ENCODE results near the gene GALK2.
A peak's percentile ranks its signal among the peaks of the same experiment; 100 is the strongest.
"Not testable (repeated sequence)": the region's sequence is repeated elsewhere in the genome, so short reads cannot be mapped to it uniquely, and the experiment has no call there.

GALK2 gene

DNA sequence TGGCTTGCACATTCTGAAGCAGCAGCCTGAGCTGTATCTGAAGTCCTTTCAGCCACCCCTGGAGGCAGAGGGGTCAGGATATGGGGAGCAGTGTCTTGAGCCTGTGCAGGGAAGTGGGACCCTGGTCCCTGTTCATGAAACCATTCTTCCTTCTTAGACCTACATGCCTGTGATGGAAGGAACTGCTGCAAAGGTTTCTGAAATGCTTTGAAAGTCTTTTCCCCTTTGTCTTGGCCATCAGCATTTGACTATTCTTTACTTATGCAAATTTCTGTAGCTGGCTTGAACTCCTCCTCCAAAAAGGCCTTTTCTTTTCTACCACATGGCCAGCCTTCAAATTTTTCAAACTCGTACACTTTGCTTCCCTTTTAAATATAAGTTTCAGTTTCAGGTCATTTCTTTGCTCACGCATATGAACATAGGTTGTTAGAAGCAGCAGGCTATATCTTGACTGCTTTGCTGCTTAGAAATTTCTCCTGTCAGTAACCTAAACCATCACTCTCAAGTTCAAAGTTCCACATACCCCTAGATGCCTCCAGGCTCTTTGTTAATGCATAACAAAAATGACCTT is 62.3 kb downstream of the GALK2 start:
- no peak for DNase-seq (ENCODE audit: insufficient read length)
- no peak for TF ChIP-seq TAF1 (IDR thresholded peaks at IDR 0.05; ENCODE audit: borderline replicate concordance, low read depth, low read length)
- TF ChIP-seq POLR2A (IDR thresholded peaks at IDR 0.05; ENCODE audit: low read depth, low read length), result no peak
- no peak for TF ChIP-seq POLR2AphosphoS5 (IDR thresholded peaks at IDR 0.05; ENCODE audit: low read depth, low read length)
- no peak for FAIRE-seq

DNA sequence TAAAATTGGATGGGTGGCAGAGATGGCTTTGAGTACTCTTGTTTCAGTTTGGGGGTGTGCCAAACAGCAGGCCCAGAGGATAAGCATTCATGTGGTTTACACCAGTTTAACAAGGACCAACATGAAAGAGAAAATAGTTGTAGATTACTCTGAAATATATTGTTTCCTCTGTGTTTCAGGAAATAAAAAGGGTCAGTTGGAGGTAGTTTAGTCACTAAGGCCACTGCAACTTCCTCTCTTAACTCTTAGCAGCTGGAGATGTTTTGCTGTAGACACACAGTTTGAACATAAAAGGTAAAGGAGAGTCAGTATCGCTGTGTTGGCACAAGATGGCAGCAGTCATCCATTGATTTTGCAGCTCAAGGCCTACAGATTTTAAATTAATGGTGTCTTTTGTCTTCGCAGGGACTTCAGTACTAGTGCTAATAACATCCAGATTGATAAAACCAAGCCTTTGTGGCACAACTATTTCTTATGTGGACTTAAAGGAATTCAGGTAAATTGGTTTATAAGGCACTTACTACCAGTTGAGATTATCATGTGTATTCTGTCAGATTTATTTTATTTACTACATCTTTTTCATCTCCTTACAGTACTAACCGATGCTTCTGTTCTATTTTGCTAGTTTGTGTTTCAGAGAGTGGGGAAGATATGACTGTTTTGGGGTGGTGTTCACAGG is 65.5 kb downstream of the GALK2 start:
- TF ChIP-seq POLR2AphosphoS5 (IDR thresholded peaks at IDR 0.05; ENCODE audit: low read depth, low read length) (no peak), TAF1 (IDR thresholded peaks at IDR 0.05; ENCODE audit: borderline replicate concordance, low read depth, low read length) (no peak), POLR2A (IDR thresholded peaks at IDR 0.05; ENCODE audit: low read depth, low read length) (no peak)
- peak; percentile 70 for FAIRE-seq
- no peak for DNase-seq (ENCODE audit: insufficient read length)

DNA sequence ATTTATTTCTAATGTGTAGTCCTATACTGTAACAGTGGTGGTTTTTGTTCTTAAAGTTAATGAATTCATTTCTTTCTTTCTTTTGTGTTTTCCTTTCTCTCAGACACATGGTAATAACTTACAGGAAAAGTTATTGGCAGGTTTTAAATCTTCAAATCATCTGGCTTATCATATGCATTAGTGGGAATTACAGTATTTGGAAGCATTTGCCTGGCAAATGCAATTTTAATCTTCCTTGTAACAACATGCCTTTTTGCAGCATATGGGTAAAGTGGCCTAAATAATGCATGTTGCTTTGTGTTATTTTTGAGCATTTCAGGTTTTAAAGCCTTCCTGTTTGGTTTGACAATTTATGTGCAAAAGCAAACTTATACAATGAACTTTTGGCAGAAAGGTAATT is 66.8 kb downstream of the GALK2 start:
- TF ChIP-seq POLR2A (IDR thresholded peaks at IDR 0.05; ENCODE audit: low read depth, low read length), result no peak
- TF ChIP-seq POLR2AphosphoS5 (IDR thresholded peaks at IDR 0.05; ENCODE audit: low read depth, low read length), result no peak
- TF ChIP-seq TAF1 (IDR thresholded peaks at IDR 0.05; ENCODE audit: borderline replicate concordance, low read depth, low read length), result no peak
- no peak for FAIRE-seq

GRCh38 chr15:49238342-49238741 is 68.3 kb downstream of the GALK2 start:
- TF ChIP-seq POLR2A (IDR thresholded peaks at IDR 0.05; ENCODE audit: low read depth, low read length), result no peak
- no peak for TF ChIP-seq TAF1 (IDR thresholded peaks at IDR 0.05; ENCODE audit: borderline replicate concordance, low read depth, low read length)
- no peak for TF ChIP-seq POLR2AphosphoS5 (IDR thresholded peaks at IDR 0.05; ENCODE audit: low read depth, low read length)
- FAIRE-seq, result no peak
- DNase-seq (ENCODE audit: insufficient read length), result no peak

More for the DNA sequence above, 66.8 kb downstream of the GALK2 start:
- no peak for DNase-seq (ENCODE audit: insufficient read length)

DNA sequence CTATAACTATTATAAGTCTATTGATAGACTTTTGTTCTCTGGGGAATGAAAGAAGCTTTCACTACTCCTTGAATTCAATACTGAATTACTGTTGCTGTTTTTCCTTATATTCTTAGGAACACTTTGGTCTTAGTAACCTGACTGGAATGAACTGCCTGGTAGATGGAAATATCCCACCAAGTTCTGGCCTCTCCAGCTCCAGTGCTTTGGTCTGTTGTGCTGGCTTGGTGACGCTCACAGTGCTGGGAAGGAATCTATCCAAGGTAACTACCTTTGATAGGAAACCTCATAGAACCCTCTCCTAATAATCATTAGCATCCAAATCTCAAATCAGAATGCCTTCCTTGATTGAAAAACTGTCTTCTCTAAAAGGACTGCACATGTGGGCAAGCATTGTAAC is 69.1 kb downstream of the GALK2 start:
- TF ChIP-seq POLR2AphosphoS5 (IDR thresholded peaks at IDR 0.05; ENCODE audit: low read depth, low read length) (no peak), TAF1 (IDR thresholded peaks at IDR 0.05; ENCODE audit: borderline replicate concordance, low read depth, low read length) (no peak), POLR2A (IDR thresholded peaks at IDR 0.05; ENCODE audit: low read depth, low read length) (no peak)
- FAIRE-seq, result no peak
- DNase-seq (ENCODE audit: insufficient read length), result no peak

DNA sequence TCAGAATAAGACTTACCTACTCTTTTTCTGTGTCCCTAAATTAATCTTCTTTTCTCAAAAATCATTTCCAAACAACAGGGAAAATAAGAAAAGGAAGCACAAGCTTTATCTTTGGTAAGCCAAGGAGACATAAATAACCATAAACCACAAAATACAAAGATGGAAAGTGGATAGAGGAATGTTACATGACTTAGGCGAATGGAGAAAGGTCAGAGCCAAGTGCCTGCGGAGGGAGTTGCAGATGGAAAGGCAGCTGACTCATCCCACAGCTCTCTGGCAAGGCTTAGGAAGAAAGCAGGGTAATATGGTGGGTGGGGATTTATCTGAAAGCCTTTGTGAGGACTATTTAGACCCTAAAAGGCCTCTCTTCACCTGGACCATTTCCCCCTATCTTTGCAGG is 72.8 kb downstream of the GALK2 start:
- TF ChIP-seq TAF1 (IDR thresholded peaks at IDR 0.05; ENCODE audit: borderline replicate concordance, low read depth, low read length) (no peak), POLR2A (IDR thresholded peaks at IDR 0.05; ENCODE audit: low read depth, low read length) (no peak), POLR2AphosphoS5 (IDR thresholded peaks at IDR 0.05; ENCODE audit: low read depth, low read length) (no peak)
- DNase-seq (ENCODE audit: insufficient read length) (no peak), FAIRE-seq (no peak)

DNA sequence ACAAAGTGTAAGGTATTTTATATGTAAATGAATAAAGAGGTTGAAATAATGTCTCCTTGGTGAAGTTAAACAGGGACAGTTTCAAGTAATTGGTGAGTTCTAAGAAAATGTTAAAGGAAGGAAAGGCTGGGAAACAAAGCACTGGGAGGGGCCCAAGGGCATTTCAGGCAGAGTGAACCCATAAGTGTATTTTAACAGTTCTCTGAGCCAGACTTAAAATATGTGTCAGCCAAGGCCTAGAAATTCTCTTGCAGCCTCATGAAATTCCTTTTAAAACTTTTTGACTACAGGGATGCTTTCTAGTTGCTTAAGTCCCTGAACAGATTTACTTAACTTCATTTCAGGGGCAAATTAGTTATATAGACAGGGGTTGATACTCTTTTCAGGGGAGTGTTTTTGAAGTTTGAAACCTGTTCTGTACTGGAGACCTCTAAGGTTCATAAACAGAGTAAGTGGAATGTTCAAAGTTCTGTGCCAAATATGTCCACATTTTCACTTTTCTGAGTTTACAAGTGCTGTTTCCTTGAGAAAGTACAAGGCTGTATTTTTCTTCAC is 77.6 kb downstream of the GALK2 start:
- TF ChIP-seq TAF1 (IDR thresholded peaks at IDR 0.05; ENCODE audit: borderline replicate concordance, low read depth, low read length) (no peak), POLR2AphosphoS5 (IDR thresholded peaks at IDR 0.05; ENCODE audit: low read depth, low read length) (no peak), POLR2A (IDR thresholded peaks at IDR 0.05; ENCODE audit: low read depth, low read length) (no peak)
- FAIRE-seq (no peak), DNase-seq (ENCODE audit: insufficient read length) (no peak)

DNA sequence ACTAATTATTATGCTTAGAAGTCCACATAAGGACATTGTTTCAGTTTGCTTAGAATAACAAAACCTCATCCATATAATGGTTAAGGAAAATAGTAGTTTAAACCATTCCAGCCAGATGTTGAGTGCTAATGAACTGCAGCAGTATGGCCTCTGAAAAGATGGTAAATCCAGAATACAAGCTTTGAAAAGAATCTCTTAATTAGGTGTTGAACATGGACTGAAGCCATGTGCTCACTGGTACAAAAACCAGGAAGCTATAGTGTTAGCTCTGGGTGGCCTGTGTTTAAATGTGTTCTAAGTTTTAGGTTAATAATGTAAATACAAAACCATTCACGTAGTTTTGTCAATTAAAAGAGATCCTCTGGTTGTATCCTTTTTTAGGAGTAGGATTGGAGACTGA is 78.2 kb downstream of the GALK2 start:
- TF ChIP-seq TAF1 (IDR thresholded peaks at IDR 0.05; ENCODE audit: borderline replicate concordance, low read depth, low read length) (no peak), POLR2A (IDR thresholded peaks at IDR 0.05; ENCODE audit: low read depth, low read length) (no peak), POLR2AphosphoS5 (IDR thresholded peaks at IDR 0.05; ENCODE audit: low read depth, low read length) (no peak)
- DNase-seq (ENCODE audit: insufficient read length) (no peak), FAIRE-seq (no peak)

- no peak for TF ChIP-seq TAF1 (IDR thresholded peaks at IDR 0.05; ENCODE audit: borderline replicate concordance, low read depth, low read length)
- TF ChIP-seq POLR2A (IDR thresholded peaks at IDR 0.05; ENCODE audit: low read depth, low read length), result no peak
- TF ChIP-seq POLR2AphosphoS5 (IDR thresholded peaks at IDR 0.05; ENCODE audit: low read depth, low read length), result no peak
- DNase-seq (ENCODE audit: insufficient read length) (no peak), FAIRE-seq (peak; percentile 17)
Measured at GRCh38 chr15:49255966-49256759, 86.1 kb downstream of the GALK2 start.

DNA sequence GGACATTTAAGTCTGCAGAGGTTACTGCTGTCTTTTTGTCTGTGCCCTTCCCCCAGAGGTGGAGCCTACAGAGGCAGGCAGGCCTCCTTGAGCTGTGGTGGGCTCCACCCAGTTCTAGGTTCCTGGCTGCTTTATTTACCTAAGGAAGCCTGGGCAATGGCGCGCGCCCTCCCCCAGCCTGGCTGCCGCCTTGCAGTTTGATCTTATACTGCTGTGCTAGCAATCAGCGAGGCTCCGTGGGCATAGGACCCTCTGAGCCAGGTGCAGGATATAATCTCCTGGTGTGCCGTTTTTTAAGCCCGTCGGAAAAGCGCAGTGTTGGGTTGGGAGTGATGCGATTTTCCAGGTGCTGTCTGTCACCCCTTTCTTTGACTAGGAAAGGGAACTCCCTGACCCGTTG is 95.1 kb downstream of the GALK2 start:
- DNase-seq (ENCODE audit: insufficient read length); FAIRE-seq: not testable (repeated sequence)

DNA sequence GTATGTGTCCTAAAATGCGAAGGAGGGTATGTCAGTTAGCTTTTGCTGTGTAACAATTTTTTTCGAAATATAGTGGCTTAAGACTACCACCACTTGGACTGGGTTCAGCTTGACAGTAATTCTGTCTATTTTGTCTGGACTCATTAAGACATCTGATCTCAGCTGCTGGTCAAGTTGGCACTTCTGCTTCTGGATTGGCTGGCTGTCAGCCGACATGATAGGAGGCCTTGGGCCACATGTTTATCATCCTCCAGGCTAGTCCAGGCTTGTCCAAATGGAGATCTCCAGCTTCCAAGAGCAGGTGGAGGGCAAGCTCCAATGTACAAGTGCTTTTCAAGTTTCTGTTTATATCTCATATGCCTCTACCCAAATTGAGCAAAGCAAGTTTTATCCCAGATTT is 95.9 kb downstream of the GALK2 start:
- FAIRE-seq (no peak), DNase-seq (ENCODE audit: insufficient read length) (no peak)
- TF ChIP-seq POLR2A (IDR thresholded peaks at IDR 0.05; ENCODE audit: low read depth, low read length) (no peak), TAF1 (IDR thresholded peaks at IDR 0.05; ENCODE audit: borderline replicate concordance, low read depth, low read length) (no peak), POLR2AphosphoS5 (IDR thresholded peaks at IDR 0.05; ENCODE audit: low read depth, low read length) (no peak)
